Activated CD4-positive, alpha-beta T cell treated with anti-CD3 and anti-CD28 coated beads for 48 hours (primary cell): ENCODE measurements around the gene SLC22A23.

Source experiments
- DNase-seq: peaks from one replicate; pipeline ENCODE4 v3.0.0-alpha.2; 2020

Gene SLC22A23

DNA sequence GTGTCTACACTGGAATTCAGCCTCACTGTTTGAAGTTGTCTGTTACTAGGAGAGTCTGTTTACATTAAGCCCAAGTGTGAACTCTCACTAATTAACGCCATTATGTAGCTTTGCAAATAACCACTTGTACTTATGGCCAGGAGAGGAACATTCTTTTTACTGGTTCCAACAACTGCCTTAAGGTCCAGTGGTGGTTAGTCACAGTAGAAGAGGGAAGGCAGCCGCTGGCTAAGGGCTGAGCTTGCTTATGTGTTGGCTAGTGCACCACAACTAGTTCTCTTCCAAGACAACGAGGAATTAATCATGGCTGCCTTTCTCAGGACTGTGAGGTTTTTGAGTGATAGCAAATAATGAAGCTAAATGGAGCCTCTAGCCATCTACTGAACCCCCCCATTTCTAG, 14.9 kb upstream of the SLC22A23 start:
- no peak for DNase-seq

GRCh38 chr6:3471286-3471685, 14.4 kb upstream of the SLC22A23 start:
- no peak for DNase-seq

DNA sequence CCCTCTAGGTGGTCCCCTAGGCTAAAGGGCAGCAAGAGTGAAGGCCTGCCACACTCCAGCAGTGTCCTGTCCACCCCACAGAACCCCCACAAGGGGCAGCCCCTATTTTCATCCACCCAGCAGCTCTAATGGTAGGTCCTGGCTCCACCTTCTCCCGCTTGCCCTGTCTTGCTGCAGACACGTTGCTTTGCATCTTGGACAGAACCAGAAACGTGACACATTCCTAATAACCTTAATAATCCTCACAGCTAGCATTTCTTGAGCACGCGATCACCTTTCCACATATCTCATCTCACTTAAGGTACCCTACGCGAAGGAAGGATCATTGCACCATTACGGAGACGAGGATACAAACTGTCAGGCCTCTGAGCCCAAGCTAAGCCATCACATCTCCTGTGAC, 11.7 kb upstream of the SLC22A23 start:
- no peak for DNase-seq

GRCh38 chr6:3467996-3468395, 11.1 kb upstream of the SLC22A23 start:
- DNase-seq = no peak

- DNase-seq = no peak
Observed at GRCh38 chr6:3466488-3467219, 9.8 kb upstream of the SLC22A23 start.

DNA sequence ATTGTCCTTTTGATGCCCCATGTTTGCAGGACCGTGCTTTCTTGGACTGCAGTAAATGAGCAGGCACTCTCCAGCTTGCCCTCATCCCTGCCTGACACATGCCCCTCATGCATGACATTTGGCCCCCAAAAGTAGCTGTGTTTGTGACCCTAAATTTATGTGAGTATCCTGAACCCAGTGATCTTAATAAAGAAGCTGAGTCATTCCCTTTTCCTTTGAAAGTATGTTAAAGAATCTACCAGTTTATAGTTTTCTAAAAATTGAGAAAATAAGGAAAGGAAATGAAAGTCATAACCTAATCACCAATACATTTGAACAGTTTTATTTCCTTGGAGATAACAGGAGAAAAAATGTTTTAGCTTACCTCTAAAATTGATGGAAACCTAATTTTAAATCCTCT, 3.4 kb upstream of the SLC22A23 start:
- DNase-seq = no peak

DNA sequence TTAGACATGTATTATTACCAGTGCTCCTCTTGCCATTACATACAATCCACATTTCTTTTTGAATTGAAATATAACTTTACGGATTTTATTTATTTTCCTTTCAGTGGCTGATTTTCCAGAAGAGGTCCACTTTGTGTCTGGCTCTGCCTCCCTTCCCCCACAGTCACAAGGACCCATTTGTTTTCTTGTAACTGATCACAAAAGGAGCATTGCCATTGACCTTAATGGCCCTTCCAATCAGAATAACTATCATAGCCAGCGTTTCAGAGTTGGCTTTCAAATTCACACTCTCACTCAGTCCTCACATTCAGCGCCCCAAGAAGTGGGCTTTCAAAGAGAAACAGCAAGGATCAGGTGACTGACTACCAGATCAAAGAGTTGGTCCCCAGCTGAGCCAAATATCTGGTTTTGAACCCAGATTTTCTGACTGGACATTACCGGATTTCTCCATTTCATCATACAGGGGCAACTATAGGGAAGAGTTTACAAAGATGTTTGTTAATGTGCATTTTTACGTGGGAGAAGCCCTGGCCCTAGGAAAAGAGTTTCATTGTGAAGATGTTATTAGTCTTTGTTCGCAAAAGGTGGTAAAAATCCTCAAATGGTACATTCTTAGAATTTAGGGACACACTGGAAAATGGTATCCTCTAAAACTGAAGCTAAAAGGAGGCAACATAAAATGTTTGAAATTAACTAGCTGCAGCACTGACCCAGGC, 2.0 kb upstream of the SLC22A23 start:
- DNase-seq = no peak

DNA sequence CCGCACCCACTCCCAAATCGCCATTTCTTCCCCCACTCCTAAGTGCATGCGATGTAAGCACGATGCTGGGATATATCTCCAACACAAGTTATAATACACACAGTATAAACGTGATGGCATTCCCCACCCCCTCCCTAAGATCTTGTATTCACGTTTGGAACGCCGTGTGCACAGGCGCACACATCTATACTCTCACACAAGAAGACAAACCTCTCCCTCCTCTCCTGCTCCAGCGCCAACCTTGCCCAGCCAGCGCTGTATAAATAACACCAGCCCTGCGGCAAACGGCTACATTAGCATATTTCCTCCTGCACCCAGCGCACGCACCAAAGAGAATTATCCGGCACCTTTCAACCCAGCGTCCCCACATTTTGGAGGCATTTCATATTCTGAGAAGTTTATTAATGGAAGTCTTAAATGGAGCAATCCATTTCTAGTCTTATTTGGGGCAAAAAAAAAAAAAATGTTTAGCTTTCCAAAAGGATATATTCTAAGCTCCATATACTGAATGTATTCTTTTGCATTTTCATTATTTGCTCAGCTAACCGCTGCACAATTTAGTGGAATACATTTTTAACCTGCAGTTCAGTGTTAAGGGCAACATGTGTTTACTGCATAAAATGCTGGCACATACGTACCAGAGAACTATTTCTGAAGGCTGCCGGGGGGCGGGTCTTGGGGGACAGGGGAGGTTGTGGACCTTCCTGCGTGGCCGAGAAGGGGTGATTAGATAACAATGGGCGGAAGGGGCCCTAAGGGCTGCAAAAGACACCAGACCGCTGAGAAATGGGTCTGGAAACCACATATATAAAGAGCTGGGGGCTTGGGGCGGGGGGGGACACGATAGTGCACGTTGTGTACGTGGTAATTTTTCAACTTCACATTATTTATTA, 1.1 kb upstream of the SLC22A23 start:
- peak; percentile 28 for DNase-seq

DNA sequence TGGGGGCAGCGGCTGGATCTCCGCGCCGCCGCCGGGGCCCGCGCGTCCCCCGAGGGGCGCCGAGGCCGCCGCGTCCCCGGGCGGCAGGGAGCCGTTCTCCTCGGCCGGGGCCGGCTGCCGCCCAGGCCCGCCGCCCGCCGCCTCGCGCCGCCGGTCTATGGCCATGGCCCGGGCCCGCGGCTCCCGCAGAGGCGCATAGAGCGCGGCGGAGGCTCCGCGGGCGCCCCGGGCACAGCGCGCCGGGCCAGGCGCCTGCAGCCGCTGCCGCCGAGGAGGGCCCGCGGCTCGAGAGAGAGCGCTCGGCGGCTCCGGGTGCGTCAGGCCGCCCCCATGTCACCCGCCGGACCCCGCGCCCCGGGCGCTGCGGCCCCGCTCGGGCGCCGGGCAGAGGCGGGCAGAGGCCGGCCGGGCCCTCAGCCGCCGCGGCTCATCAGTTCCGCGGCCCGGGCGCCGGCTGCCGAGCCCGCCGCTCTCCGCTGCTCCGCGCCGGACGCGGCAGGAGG, 404 bp downstream of the SLC22A23 start:
- no peak for DNase-seq

DNA sequence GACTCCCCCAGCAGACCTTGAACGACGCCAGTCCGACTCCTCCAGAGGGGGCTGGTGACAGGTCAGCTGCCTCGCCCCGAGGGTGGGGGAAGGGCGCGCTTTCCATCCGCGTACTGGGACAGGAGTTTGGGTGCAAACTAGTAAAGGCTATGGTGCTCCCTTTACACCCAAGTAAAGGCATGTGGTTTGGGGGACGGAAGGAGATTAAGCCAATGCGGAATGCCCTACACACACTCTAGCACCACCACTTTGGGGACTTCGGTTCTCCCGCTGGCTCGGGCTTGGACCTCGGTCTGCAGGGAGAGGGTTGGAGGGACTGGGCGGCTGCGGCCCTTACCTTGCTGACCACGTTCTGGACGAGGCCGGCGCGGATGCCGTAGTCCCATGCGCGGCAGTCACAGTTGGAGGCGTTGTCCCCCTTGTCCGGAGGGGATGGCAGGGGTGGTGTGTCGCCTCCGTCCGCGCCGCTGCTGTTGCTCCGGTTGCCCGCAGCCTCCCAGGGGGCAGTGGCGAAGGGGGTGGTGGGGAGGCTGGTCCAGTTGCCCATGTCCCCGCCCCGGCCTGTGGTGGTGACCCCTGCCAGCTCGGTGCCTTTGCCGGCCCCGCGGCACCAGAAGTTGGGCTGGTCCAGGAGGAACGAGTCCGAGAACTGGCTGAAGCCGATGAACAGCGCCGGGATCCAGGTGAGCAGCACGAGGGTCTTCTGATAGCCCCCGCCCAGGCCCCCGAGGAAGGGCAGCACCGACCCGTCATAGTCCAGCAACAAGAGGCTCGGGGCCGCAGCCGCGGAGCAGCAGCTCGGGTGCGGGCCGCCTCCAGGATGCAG, 1.1 kb downstream of the SLC22A23 start:
- DNase-seq = peak; percentile 24

DNA sequence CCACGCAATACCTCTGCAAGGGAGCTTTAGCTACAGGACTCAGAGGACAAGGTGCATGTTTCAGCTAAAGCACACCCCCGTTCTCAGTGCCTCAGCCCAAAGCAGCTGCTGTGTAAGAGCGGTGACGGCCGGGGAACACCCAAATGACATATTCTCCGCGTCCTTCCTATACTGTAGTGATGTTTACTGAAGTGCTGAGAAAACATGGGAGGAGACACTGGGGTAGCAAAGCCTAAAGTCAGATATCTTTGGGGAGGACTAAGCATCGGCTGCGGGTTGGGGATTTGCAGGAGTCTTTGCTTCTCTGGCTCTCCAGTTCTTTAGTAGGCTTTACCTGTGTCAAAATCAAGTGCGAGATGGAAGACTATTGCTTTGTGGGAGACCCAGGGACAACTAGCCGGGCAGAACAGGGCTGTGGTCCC, 1.7 kb downstream of the SLC22A23 start:
- peak; percentile 56 for DNase-seq

GRCh38 chr6:3454273-3455010, 2.4 kb downstream of the SLC22A23 start:
- no peak for DNase-seq

DNA sequence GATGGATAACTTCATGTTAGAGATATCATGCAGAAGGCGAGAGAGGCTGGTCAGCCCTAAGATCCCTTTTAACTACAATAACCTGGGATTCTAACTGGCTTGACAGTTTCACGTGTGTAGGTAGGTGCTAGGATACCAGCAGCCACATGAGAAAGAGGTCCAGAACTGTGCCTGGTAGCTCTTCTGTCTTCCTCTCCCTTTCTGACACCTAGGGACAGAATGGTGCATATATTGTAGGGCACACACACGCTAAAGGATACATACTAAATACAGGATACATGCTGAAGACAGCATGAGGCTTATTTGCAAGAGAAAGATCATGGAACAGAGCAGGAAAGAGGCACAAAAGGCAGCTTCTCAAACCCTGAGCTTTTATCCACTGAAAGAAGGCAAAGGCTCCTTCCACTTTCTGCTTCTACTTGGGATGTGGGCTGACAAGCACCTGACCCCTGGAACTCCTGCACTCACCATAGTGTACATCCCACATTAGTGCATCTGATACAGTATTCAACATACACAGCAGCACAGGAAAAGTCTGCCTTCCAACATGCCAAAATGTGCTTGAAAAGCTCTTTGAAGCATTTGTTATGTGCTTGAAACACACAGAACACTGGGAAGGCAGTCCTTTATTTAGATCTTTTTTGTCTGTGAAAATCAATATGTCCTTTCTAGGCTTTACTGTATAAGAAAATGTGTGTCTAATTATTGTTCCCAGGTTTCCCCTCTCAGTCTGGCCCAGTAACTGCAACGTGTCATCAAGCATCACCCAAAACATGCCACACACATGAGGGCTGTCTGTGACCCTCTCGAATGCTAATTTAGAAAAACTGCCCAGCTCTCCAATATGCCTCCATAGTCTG, 3.2 kb downstream of the SLC22A23 start:
- DNase-seq = no peak

- DNase-seq = no peak
Observed at GRCh38 chr6:3451498-3451897, 5.4 kb downstream of the SLC22A23 start.

DNA sequence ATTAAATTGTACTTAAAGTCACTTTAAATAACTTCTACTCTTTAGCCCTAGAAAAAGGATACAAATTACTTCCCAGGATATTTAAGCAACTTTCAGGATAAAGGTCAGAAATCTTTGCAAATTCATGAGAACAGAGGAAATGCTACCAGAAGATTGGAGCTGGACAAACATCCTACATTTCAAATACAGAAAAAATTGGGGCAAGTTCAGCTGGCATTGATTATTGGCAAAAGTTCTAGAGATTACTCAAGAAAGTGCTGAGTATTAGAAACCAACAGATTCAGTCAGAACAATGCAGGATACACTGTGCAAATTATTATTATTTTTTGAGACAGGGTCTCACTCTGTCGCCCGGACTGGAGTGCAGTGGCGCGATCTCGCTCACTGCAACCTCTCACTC, 6.0 kb downstream of the SLC22A23 start:
- no peak for DNase-seq

DNA sequence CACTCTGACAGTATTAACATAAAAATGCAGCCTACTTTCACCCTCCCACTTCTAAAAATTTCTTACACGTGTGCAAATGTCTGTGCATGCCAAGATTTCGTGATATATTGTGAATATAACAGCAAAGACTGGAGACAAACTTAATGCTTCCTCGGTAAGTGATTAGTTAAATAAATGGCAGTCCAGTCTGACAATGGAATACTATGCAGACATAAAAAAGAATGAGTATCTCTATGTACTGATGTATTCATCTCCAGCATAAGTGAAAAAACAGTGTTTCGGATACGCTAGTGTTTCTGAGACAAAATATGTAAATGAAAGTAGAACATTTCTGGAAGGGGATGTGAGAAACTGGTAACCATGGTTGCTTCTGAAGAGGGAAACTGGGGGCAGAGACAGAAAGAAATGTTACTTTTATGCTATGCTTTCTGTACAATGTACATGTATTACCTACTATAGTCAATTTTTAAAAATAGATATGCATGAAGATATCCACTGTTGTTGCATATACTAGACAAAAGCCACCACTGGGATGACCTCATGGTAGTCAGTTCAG, 7.0 kb downstream of the SLC22A23 start:
- no peak for DNase-seq

DNA sequence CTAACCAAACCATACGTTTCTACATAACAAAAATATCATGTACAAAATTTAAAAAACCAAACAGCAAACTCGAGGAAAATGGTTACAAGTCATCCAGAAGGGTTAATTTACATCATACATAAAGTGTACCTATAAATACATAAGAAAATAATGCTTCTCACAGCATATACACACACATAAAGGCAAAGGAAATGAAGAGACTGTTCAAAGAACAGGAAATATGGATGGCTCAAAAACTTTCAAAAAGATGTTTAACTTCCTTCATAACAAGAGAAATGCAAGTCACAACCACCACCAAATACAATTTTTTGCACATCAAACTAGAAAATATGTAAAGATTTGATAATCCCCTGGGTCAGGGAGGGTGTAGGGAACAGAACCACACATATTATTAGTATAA, 7.5 kb downstream of the SLC22A23 start:
- DNase-seq = no peak

DNA sequence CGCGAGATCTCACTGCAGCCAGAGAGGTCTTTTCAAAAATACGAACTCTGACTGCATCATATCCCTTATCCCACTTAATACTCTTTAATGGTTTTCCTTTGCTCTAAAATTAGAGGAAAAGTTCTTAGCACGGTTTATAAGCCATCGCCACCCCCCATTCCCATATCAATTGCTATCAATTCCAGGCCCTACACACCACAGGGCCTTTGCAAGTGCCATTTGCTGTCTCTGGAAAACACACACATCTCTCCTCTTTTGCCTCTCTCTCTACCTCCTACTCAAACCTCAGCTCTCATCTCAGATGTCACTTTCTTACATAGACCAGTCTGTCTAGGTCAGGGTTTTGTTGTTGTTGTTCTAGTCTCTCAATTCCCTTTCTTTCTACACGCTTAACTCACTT, 9.8 kb downstream of the SLC22A23 start:
- DNase-seq = no peak

DNA sequence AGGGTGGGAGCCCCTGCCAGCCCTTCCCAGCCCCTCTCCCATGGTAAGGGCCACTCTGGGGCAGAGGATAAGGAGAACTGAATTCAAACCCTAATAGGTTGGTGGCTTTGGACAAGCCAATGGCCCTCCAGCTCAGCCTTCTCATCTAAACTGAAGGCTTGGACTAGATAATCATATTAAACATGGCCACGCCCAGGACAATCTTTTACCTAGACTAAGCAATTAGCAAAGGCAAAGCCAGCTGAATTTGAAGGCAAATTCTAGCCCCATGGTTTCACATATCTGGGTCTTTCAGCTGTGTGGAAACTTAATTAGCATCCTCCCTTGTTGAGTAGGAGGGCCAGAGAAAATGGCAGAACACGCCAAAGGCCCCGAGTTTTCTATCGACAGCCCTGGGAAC, 10.7 kb downstream of the SLC22A23 start:
- DNase-seq = no peak
